ENCODE data around the gene CLCN1.

- TF ChIP-seq, protein P1, sequence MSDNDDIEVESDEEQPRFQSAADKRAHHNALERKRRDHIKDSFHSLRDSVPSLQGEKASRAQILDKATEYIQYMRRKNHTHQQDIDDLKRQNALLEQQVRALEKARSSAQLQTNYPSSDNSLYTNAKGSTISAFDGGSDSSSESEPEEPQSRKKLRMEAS (IDR thresholded peaks at IDR 0.05; ENCODE audit: insufficient read depth, insufficient read length) = no peak
- TF ChIP-seq CTCF (IDR thresholded peaks at IDR 0.05; ENCODE audit: extremely low read depth in 1 of 2, insufficient read depth in 1 of 2, low read depth in 1 of 2, low read length in 2 of 2) (no peak), POLR2A (IDR thresholded peaks at IDR 0.05; ENCODE audit: low read depth, low read length) (no peak), POLR2AphosphoS5 (IDR thresholded peaks at IDR 0.05; ENCODE audit: insufficient read depth, low read depth, low read length) (no peak), EZH2 (IDR thresholded peaks at IDR 0.05; ENCODE audit: borderline replicate concordance, low read depth, low read length, severe bottlenecking) (no peak), FOS (IDR thresholded peaks at IDR 0.05; ENCODE audit: borderline replicate concordance, insufficient read depth, low read length) (no peak)
Observed at GRCh38 chr7:143287339-143287934, 28.5 kb upstream of the CLCN1 start.
